ENCODE measurements around the gene CCT5.
"Not testable (repeated sequence)": the region's sequence is repeated elsewhere in the genome, so short reads cannot be mapped to it uniquely, and the experiment has no call there.

The CCT5 gene

GRCh38 chr5:10310066-10310779, 60.1 kb downstream of the CCT5 start:
- Histone ChIP-seq H3K9ac (ENCODE audit: low read length) (no peak overlapping the region), H3K27me3 (ENCODE audit: low read depth, low read length) (peaks cover 10% of the 10 kb centered on the region; the same call in 1 of the 2 replicates), H3K9me3 (ENCODE audit: insufficient read depth, low read length) (no peaks in the 10 kb centered on the region), H3K4me3 (ENCODE audit: low read length) (no peak overlapping the region), H4K20me1 (ENCODE audit: insufficient read depth, low read length) (no peaks in the 10 kb centered on the region), H3K36me3 (replicated peaks; ENCODE audit: low read depth, low read length) (no peaks in the 10 kb centered on the region), H2AFZ (ENCODE audit: low read depth, low read length) (no peak overlapping the region), H3K79me2 (ENCODE audit: low read length) (no peaks in the 10 kb centered on the region), H3K4me2 (ENCODE audit: low read length) (no peak overlapping the region), H3K27ac (ENCODE audit: low read length) (no peak overlapping the region), H3K4me1 (ENCODE audit: low read length) (peaks cover 10% of the 10 kb centered on the region; the same call in 1 of the 2 replicates)
- no peak for TF ChIP-seq CTCF (IDR thresholded peaks at IDR 0.05; ENCODE audit: low read depth, low read length)

- not testable (repeated sequence) for H3K27ac ChIP-seq (ENCODE audit: low read length); H3K4me2 ChIP-seq (ENCODE audit: low read length); H3K9ac ChIP-seq (ENCODE audit: low read length); H3K36me3 ChIP-seq (replicated peaks; ENCODE audit: low read depth, low read length); H3K4me3 ChIP-seq (ENCODE audit: low read length); H3K27me3 ChIP-seq (ENCODE audit: low read depth, low read length); H3K9me3 ChIP-seq (ENCODE audit: insufficient read depth, low read length); H3K79me2 ChIP-seq (ENCODE audit: low read length); H2AFZ ChIP-seq (ENCODE audit: low read depth, low read length); H4K20me1 ChIP-seq (ENCODE audit: insufficient read depth, low read length)
- H3K4me1 ChIP-seq (ENCODE audit: low read length), result peaks cover 10% of the 10 kb centered on the region; the same call in 1 of the 2 replicates
These were observed 60.9 kb downstream of the CCT5 start for GRCh38 chr5:10310835-10311570.

- no peaks in the 10 kb centered on the region for H4K20me1 ChIP-seq (ENCODE audit: insufficient read depth, low read length)
- peaks cover 8% of the 10 kb centered on the region; the same call in 1 of the 2 replicates for H3K27me3 ChIP-seq (ENCODE audit: low read depth, low read length)
- H3K79me2 ChIP-seq (ENCODE audit: low read length), result no peaks in the 10 kb centered on the region
- H3K4me3 ChIP-seq (ENCODE audit: low read length), result no peak overlapping the region
- H3K4me1 ChIP-seq (ENCODE audit: low read length), result peaks cover 10% of the 10 kb centered on the region; the same call in 1 of the 2 replicates
- TF ChIP-seq CTCF (IDR thresholded peaks at IDR 0.05; ENCODE audit: low read depth, low read length), result no peak
- TF ChIP-seq EZH2phosphoT487 (IDR thresholded peaks at IDR 0.05; ENCODE audit: low read depth), result no peak
- H3K9ac ChIP-seq (ENCODE audit: low read length), result no peak overlapping the region
- H3K36me3 ChIP-seq (replicated peaks; ENCODE audit: low read depth, low read length), result no peaks in the 10 kb centered on the region
- no peaks in the 10 kb centered on the region for H3K9me3 ChIP-seq (ENCODE audit: insufficient read depth, low read length)
- H2AFZ ChIP-seq (ENCODE audit: low read depth, low read length), result no peak overlapping the region
- H3K27ac ChIP-seq (ENCODE audit: low read length), result no peak overlapping the region
- H3K4me2 ChIP-seq (ENCODE audit: low read length), result no peak overlapping the region
These were observed 61.7 kb downstream of the CCT5 start for GRCh38 chr5:10311595-10312425.

GRCh38 chr5:10315201-10315600, 65.1 kb downstream of the CCT5 start:
- H3K4me1 ChIP-seq (ENCODE audit: low read length), result peaks cover 18% of the 10 kb centered on the region
- H2AFZ ChIP-seq (ENCODE audit: low read depth, low read length), result no peak overlapping the region
- no peaks in the 10 kb centered on the region for H3K9me3 ChIP-seq (ENCODE audit: insufficient read depth, low read length)
- no peaks in the 10 kb centered on the region for H3K36me3 ChIP-seq (replicated peaks; ENCODE audit: low read depth, low read length)
- H3K27ac ChIP-seq (ENCODE audit: low read length), result no peak overlapping the region
- H3K27me3 ChIP-seq (ENCODE audit: low read depth, low read length), result no peaks in the 10 kb centered on the region
- no peak overlapping the region for H3K9ac ChIP-seq (ENCODE audit: low read length)
- H3K4me3 ChIP-seq (ENCODE audit: low read length), result no peak overlapping the region
- TF ChIP-seq CTCF (IDR thresholded peaks at IDR 0.05; ENCODE audit: low read depth, low read length) (no peak), EZH2phosphoT487 (IDR thresholded peaks at IDR 0.05; ENCODE audit: low read depth) (no peak)
- no peak overlapping the region for H3K4me2 ChIP-seq (ENCODE audit: low read length)
- no peaks in the 10 kb centered on the region for H3K79me2 ChIP-seq (ENCODE audit: low read length)
- no peaks in the 10 kb centered on the region for H4K20me1 ChIP-seq (ENCODE audit: insufficient read depth, low read length)

Measured in OCI-LY3 (cell line).